Mammary epithelial cell (primary cell): ENCODE results near the gene C4B.
"Not testable (repeated sequence)": the region's sequence is repeated elsewhere in the genome, so short reads cannot be mapped to it uniquely, and the experiment has no call there.

Experiments
- CTCF ChIP-seq, 2 donors: IDR thresholded peaks in 1 of 2; conservative IDR thresholded peaks in 1 of 2; 2 replicates each; pipeline ENCODE4 v1.5.1; 2011 to 2012; ENCODE audit warnings: inconsistent platforms in 2 of 2, low read length in 2 of 2, mild to moderate bottlenecking in 2 of 2, control low read depth in 1 of 2, low read depth in 1 of 2; ENCODE audit not compliant: insufficient read depth in 1 of 2; ENCODE audit errors: extremely low read depth in 1 of 2
- EZH2 ChIP-seq: IDR thresholded peaks from 2 replicates; pipeline ENCODE4 v1.6.1; 2012; ENCODE audit warnings: low read length, inconsistent platforms, borderline replicate concordance

GRCh38 chr6:32002546-32003268, 11.9 kb upstream of the C4B start:
- TF ChIP-seq CTCF (conservative IDR thresholded peaks at IDR 0.05 in 1 of 2, IDR thresholded peaks at IDR 0.05 in 1 of 2; ENCODE audit: extremely low read depth in 1 of 2, insufficient read depth in 1 of 2, low read depth in 1 of 2, low read length in 2 of 2); EZH2: not testable (repeated sequence)
